Spleen (tissue), 11 donors: Measurements from ENCODE around the gene ZNF84. TPM values are rescaled to one million over a fixed set of nuclear protein-coding genes. Genes with fewer than 3 reads are reported as not detected.

ENCODE experiments used
- DNase-seq: peaks from one replicate; pipeline ENCODE4 v3.0.0-alpha.2; 2020
- H3K27ac ChIP-seq, 8 donors: fragments of 200-600 bp; sonication (generic) in 7 of 8; 1 replicate in 4 of 8; 2 replicates in 4 of 8; pipeline versions ENCODE4 v1.5.0 to v1.8.0; 2016 to 2021; ENCODE audit warnings: inconsistent platforms in 4 of 8, mild to moderate bottlenecking in 4 of 8, moderate library complexity in 1 of 8
- H3K27me3 ChIP-seq, 7 donors: fragments of 200-600 bp; sonication (generic) in 6 of 7; replicated peaks in 1 of 7; 1 replicate in 4 of 7; 2 replicates in 3 of 7; pipeline versions ENCODE4 v1.5.0 to v1.8.0; 2016 to 2021; ENCODE audit warnings: inconsistent platforms in 3 of 7, mild to moderate bottlenecking in 1 of 7
- H3K36me3 ChIP-seq, 6 donors: fragments of 200-600 bp; sonication (generic) in 5 of 6; 1 replicate in 4 of 6; 2 replicates in 2 of 6; pipeline versions ENCODE4 v1.5.0 to v1.8.0; 2016 to 2021; ENCODE audit warnings: inconsistent platforms in 2 of 6
- H3K4me1 ChIP-seq, 6 donors: fragments of 200-600 bp; sonication (generic) in 5 of 6; 1 replicate in 3 of 6; 2 replicates in 3 of 6; pipeline versions ENCODE4 v1.5.0 to v1.8.0; 2016 to 2021; ENCODE audit warnings: inconsistent platforms in 3 of 6
- H3K4me3 ChIP-seq, 8 donors: fragments of 200-600 bp; sonication (generic) in 7 of 8; 1 replicate in 4 of 8; 2 replicates in 4 of 8; pipeline versions ENCODE4 v1.5.0 to v1.8.0; 2016 to 2021; ENCODE audit warnings: inconsistent platforms in 4 of 8, mild to moderate bottlenecking in 4 of 8, moderate library complexity in 2 of 8
- H3K9me3 ChIP-seq, 8 donors: fragments of 200-600 bp; sonication (generic) in 7 of 8; 1 replicate in 4 of 8; 2 replicates in 4 of 8; pipeline versions ENCODE4 v1.5.0 to v1.8.0; 2016 to 2021; ENCODE audit warnings: inconsistent platforms in 4 of 8
- POLR2A ChIP-seq, 3 donors: fragments of 450-650 bp; IDR thresholded peaks; one replicate each; pipeline ENCODE4 v1.5.1; 2017; ENCODE audit warnings: antibody characterized with exemption in 3 of 3, mild to moderate bottlenecking in 1 of 3
- POLR2AphosphoS5 ChIP-seq, 3 donors: sonication (generic); formaldehyde crosslinking; IDR thresholded peaks; one replicate each; pipeline ENCODE4 v1.5.1; 2017; ENCODE audit warnings: antibody characterized with exemption in 3 of 3
- WGBS, 5 donors: extraction: QIAGEN DNeasy Blood & Tissue Kit in 3 of 5; methylation state at CpG; one replicate each; pipeline versions ENCODE4 v1.1.5 to v1.1.7; 2013 to 2018; 5-methylcytosine and 5-hydroxymethylcytosine counted together
- intact Hi-C: fragments of 100-400 bp; cut with DNase I; formaldehyde crosslinking; loops from one replicate; pipeline ENCODE4 v1.15.0; 2023; ENCODE audit warnings: low total_unique reads
- polyA plus RNA-seq, 3 donors: library from polyadenylated mRNA; stranded (reverse); fragments of 200-250 nt; gene quantifications; one replicate each; pipeline ENCODE4 v1.2.1, GENCODE V29; 2013
- total RNA-seq, 7 donors: library from RNA; depleted of rRNA in 3 of 7; stranded (reverse); fragments of >200 nt in 3 of 7; fragmentation: NEBNext Ultra II Directional in 4 of 7; extraction: Animal tissue kit (Norgen Biotek cat#: 25700) in 4 of 7; gene quantifications; one replicate each; pipeline versions ENCODE4 v1.1.0 to v1.2.1, GENCODE V29; 2016 to 2021
- TF ChIP-seq, protein P1 (sequence below), 11 experiments: fragments of 200-600 bp in 7 of 11; fragments of 450-650 bp in 4 of 11; sonication (generic) in 4 of 11; IDR thresholded peaks in 8 of 11; conservative IDR thresholded peaks in 3 of 11; 1 replicate in 7 of 11; 2 replicates in 4 of 11; pipeline versions ENCODE4 v1.4.0 to v1.8.0; 2016 to 2021; ENCODE audit warnings: antibody characterized with exemption in 11 of 11, inconsistent platforms in 4 of 11, mild to moderate bottlenecking in 1 of 11
- donor health status: healthy with polysubstance abuse.
- donor health status: DM: no; HTN: no; CAD: no; lungs with moderate emphysema.
- donor health status: DM: no; HTN: no; CAD: no.
- donor health status: Bipolar disorder and iron deficiency.
- donor health status: healthy.
- donor health status: DM: no; HTN: no; CAD: no.
- donor health status: DM: yes; HTN: yes; CAD: no.

The ZNF84 gene
- total and polyA plus RNA-seq, 10 donors: 8.6 to 36.3 (median 28.5) TPM

DNA sequence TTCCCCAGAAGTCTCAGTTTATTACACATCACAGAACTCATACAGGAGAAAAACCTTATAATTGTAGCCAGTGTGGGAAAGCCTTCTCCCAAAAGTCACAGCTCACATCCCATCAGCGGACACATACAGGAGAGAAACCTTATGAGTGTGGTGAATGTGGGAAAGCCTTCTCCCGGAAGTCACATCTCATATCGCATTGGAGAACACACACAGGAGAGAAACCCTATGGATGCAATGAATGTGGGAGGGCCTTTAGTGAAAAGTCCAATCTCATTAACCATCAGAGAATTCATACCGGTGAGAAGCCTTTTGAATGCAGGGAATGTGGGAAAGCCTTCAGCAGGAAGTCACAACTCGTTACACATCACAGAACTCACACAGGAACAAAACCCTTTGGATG is 20.1 kb downstream of the ZNF84 start:
- 93 to 99% (median 97%) methylated on average over 5 of the region's 5 CpGs for WGBS, 5 donors
- no peaks in the 10 kb centered on the region for H3K4me1 ChIP-seq
- H3K36me3 ChIP-seq: peaks cover 27 to 86% (median 56%) of the 10 kb centered on the region in 6 donors
- no peaks in the 10 kb centered on the region for H3K27me3 ChIP-seq
- intact Hi-C loops: no loop called here
- H3K9me3 ChIP-seq: peaks cover 87 to 100% (median 100%) of the 10 kb centered on the region in 8 donors
- DNase-seq: no peak
- TF ChIP-seq POLR2AphosphoS5 (IDR thresholded peaks at IDR 0.05): no peak
- TF ChIP-seq, protein P1, sequence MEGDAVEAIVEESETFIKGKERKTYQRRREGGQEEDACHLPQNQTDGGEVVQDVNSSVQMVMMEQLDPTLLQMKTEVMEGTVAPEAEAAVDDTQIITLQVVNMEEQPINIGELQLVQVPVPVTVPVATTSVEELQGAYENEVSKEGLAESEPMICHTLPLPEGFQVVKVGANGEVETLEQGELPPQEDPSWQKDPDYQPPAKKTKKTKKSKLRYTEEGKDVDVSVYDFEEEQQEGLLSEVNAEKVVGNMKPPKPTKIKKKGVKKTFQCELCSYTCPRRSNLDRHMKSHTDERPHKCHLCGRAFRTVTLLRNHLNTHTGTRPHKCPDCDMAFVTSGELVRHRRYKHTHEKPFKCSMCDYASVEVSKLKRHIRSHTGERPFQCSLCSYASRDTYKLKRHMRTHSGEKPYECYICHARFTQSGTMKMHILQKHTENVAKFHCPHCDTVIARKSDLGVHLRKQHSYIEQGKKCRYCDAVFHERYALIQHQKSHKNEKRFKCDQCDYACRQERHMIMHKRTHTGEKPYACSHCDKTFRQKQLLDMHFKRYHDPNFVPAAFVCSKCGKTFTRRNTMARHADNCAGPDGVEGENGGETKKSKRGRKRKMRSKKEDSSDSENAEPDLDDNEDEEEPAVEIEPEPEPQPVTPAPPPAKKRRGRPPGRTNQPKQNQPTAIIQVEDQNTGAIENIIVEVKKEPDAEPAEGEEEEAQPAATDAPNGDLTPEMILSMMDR (IDR thresholded peaks at IDR 0.05 in 8 of 11, conservative IDR thresholded peaks at IDR 0.05 in 3 of 11): no peak
- no peak for TF ChIP-seq POLR2A (IDR thresholded peaks at IDR 0.05)
- H3K4me3 ChIP-seq: no peak overlapping the region
- no peak overlapping the region for H3K27ac ChIP-seq

DNA sequence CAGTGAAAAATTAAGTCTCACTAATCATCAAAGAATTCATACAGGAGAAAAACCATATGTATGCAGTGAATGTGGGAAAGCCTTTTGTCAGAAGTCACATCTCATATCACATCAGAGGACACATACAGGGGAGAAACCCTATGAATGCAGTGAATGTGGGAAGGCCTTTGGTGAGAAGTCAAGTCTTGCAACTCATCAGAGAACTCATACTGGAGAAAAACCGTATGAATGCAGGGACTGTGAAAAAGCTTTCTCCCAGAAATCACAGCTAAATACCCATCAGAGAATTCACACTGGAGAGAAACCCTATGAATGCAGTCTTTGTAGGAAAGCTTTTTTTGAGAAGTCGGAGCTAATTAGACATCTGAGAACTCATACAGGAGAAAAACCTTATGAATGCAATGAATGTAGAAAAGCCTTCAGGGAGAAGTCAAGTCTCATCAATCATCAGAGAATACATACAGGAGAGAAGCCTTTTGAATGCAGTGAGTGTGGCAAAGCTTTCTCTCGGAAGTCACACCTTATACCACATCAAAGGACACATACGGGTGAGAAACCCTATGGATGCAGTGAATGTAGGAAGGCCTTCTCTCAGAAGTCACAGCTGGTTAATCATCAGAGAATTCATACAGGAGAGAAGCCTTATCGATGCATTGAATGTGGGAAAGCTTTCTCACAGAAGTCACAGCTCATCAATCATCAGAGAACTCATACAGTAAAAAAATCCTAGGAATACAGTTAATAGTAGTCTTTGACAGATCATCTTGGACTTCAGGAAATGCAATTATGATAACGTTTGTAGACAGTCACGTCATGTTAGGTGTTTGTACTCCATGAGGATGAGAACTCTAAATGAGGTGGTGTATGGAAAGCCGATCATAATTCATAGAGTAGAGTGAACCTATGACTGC is 21.1 kb downstream of the ZNF84 start:
- 93 to 97% (median 95%) methylated on average over 8 of the region's 8 CpGs for WGBS, 5 donors
- Histone ChIP-seq H3K9me3 (peaks cover 89 to 100% (median 100%) of the 10 kb centered on the region in 8 donors), H3K27ac (no peak overlapping the region), H3K27me3 (no peaks in the 10 kb centered on the region), H3K4me1 (no peaks in the 10 kb centered on the region), H3K4me3 (peak overlapping the region in 1 of 8 donors; percentile 1), H3K36me3 (peaks cover 22 to 86% (median 47%) of the 10 kb centered on the region in 6 donors)
- TF ChIP-seq, protein P1 (IDR thresholded peaks at IDR 0.05 in 8 of 11, conservative IDR thresholded peaks at IDR 0.05 in 3 of 11): no peak
- TF ChIP-seq POLR2A (IDR thresholded peaks at IDR 0.05) (no peak), POLR2AphosphoS5 (IDR thresholded peaks at IDR 0.05) (no peak)
- no peak for DNase-seq
- intact Hi-C loops: no loop called here

DNA sequence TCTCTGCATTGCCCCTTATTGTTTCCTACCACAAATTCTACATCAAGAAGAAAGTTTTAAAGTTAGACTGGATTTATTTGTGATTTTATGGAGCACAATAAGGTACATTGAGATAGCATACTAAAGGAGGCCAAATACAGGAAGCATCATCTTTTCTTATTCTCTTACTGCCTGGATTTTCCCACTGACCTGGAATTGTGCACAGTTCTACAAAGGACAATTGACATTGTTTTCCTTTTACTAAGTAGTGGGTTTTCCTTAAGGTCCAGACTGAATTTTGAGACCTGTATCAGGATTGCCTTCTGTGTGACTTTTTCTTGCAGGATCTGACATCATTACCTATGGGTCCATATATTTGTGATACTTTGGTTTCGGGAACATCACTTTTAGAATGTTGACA is 24.6 kb downstream of the ZNF84 start:
- no peak for DNase-seq
- Histone ChIP-seq H3K4me3 (no peak overlapping the region), H3K27ac (no peak overlapping the region), H3K9me3 (peaks cover 82 to 100% (median 100%) of the 10 kb centered on the region in 8 donors), H3K27me3 (no peaks in the 10 kb centered on the region), H3K36me3 (peaks cover 5 to 59% (median 14%) of the 10 kb centered on the region in 6 donors), H3K4me1 (no peaks in the 10 kb centered on the region)
- TF ChIP-seq POLR2AphosphoS5 (IDR thresholded peaks at IDR 0.05) (no peak), POLR2A (IDR thresholded peaks at IDR 0.05) (no peak)
- TF ChIP-seq, protein P1 (IDR thresholded peaks at IDR 0.05 in 8 of 11, conservative IDR thresholded peaks at IDR 0.05 in 3 of 11): no peak
- intact Hi-C loops: no loop called here
- 91 to 100% (median 95%) methylated on average over 1 of the region's 1 CpG for WGBS, 5 donors

DNA sequence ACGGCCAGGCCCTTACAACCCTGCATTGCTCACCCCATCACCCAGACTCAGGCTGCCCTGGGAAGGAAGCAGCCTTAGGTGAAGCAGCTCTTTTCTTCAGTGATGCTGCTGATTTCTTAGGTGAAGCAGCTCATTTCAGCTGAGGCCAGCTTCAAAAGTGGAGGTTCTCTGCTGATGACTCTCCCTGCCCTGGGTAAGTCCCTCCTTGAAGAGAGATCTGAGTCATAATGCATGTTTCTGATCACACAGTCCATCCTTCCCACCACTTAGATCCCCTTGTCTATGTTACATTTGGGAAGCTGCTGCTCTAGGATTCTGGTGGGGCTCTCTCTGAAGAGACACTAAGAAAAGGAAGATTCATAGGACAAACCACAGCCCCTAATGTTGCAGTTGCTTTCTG is 26.2 kb downstream of the ZNF84 start:
- peaks cover 0 to 43% (median under 1%) of the 10 kb centered on the region in 6 donors for H3K36me3 ChIP-seq
- intact Hi-C loops: no loop called here
- 90 to 100% (median 95%) methylated on average over 1 of the region's 1 CpG for WGBS, 5 donors
- H3K27ac ChIP-seq: no peak overlapping the region
- H3K4me3 ChIP-seq: peak overlapping the region in 1 of 8 donors; percentile 24
- TF ChIP-seq POLR2AphosphoS5 (IDR thresholded peaks at IDR 0.05): no peak
- TF ChIP-seq, protein P1 (IDR thresholded peaks at IDR 0.05 in 8 of 11, conservative IDR thresholded peaks at IDR 0.05 in 3 of 11): no peak
- TF ChIP-seq POLR2A (IDR thresholded peaks at IDR 0.05): no peak
- DNase-seq: no peak
- H3K27me3 ChIP-seq: no peaks in the 10 kb centered on the region
- H3K9me3 ChIP-seq: peaks cover 68 to 100% (median 100%) of the 10 kb centered on the region in 8 donors
- no peaks in the 10 kb centered on the region for H3K4me1 ChIP-seq
